Measurements from ENCODE around the gene ST7. TPM values are rescaled to one million over a fixed set of nuclear protein-coding genes. Genes with fewer than 3 reads are reported as not detected.

The ST7 gene
- total RNA-seq, 1 donor: 19.9 TPM

GRCh38 chr7:117211614-117212013, 258.3 kb downstream of the ST7 start:
- Histone ChIP-seq H3K4me1 (ENCODE audit: insufficient read depth, low read length) (peaks cover 8% of the 10 kb centered on the region), H3K27me3 (ENCODE audit: insufficient read depth, low read length) (no peaks in the 10 kb centered on the region), H4K20me1 (ENCODE audit: insufficient read depth, low read length) (no peaks in the 10 kb centered on the region), H3K27ac (ENCODE audit: low read depth, low read length) (no peak overlapping the region), H3K36me3 (ENCODE audit: insufficient read depth, low read length) (no peaks in the 10 kb centered on the region), H3K79me2 (ENCODE audit: insufficient read depth, low read length) (no peaks in the 10 kb centered on the region), H3K4me2 (ENCODE audit: insufficient read depth, low read length) (no peak overlapping the region), H3K4me3 (ENCODE audit: insufficient read depth, low read length) (no peak overlapping the region), H2AFZ (ENCODE audit: low read length) (no peak overlapping the region), H3K9me3 (ENCODE audit: low read depth, low read length) (no peaks in the 10 kb centered on the region)
- DNase-seq (ENCODE audit: insufficient read length, low spot score, missing footprints): no peak
- TF ChIP-seq, protein P1, sequence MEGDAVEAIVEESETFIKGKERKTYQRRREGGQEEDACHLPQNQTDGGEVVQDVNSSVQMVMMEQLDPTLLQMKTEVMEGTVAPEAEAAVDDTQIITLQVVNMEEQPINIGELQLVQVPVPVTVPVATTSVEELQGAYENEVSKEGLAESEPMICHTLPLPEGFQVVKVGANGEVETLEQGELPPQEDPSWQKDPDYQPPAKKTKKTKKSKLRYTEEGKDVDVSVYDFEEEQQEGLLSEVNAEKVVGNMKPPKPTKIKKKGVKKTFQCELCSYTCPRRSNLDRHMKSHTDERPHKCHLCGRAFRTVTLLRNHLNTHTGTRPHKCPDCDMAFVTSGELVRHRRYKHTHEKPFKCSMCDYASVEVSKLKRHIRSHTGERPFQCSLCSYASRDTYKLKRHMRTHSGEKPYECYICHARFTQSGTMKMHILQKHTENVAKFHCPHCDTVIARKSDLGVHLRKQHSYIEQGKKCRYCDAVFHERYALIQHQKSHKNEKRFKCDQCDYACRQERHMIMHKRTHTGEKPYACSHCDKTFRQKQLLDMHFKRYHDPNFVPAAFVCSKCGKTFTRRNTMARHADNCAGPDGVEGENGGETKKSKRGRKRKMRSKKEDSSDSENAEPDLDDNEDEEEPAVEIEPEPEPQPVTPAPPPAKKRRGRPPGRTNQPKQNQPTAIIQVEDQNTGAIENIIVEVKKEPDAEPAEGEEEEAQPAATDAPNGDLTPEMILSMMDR (IDR thresholded peaks at IDR 0.05; ENCODE audit: extremely low read depth, low read depth, low read length): no peak

GRCh38 chr7:117212969-117213877, 259.9 kb downstream of the ST7 start:
- peak; percentile 71 for DNase-seq (ENCODE audit: insufficient read length, low spot score, missing footprints)
- TF ChIP-seq, protein P1 (IDR thresholded peaks at IDR 0.05; ENCODE audit: extremely low read depth, low read depth, low read length): peak; percentile 97

DNA sequence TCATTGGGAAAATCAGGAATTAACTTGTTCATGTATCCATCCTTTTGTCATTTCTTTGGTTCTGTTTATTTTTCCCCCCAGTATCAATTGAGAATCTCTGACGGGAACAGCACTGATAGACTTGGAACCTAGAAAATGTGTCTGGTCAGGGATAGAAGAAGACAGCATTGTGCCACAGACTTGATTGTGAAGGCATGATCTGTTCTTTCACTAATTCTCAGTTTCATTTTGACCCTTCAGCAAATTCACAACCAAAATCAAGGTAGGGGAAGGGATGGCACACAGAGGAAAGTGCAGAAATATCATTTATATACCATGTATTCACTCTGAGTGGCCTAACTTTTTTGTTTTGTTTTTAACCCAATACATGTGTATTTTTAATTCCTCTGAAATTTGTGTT, 262.7 kb downstream of the ST7 start:
- no peak for DNase-seq (ENCODE audit: insufficient read length, low spot score, missing footprints)
- Histone ChIP-seq H3K79me2 (ENCODE audit: insufficient read depth, low read length) (no peaks in the 10 kb centered on the region), H3K4me3 (ENCODE audit: insufficient read depth, low read length) (no peak overlapping the region), H3K4me2 (ENCODE audit: insufficient read depth, low read length) (no peak overlapping the region), H2AFZ (ENCODE audit: low read length) (no peak overlapping the region), H3K9me3 (ENCODE audit: low read depth, low read length) (no peaks in the 10 kb centered on the region), H3K27ac (ENCODE audit: low read depth, low read length) (no peak overlapping the region), H4K20me1 (ENCODE audit: insufficient read depth, low read length) (no peaks in the 10 kb centered on the region), H3K27me3 (ENCODE audit: insufficient read depth, low read length) (no peaks in the 10 kb centered on the region), H3K4me1 (ENCODE audit: insufficient read depth, low read length) (peaks cover 31% of the 10 kb centered on the region), H3K36me3 (ENCODE audit: insufficient read depth, low read length) (no peaks in the 10 kb centered on the region)
- TF ChIP-seq, protein P1 (IDR thresholded peaks at IDR 0.05; ENCODE audit: extremely low read depth, low read depth, low read length): no peak

More at GRCh38 chr7:117212969-117213877, 259.9 kb downstream of the ST7 start:
- Histone ChIP-seq H3K79me2 (ENCODE audit: insufficient read depth, low read length) (no peaks in the 10 kb centered on the region), H3K27ac (ENCODE audit: low read depth, low read length) (peak overlapping the region; percentile 31), H3K4me1 (ENCODE audit: insufficient read depth, low read length) (peaks cover 23% of the 10 kb centered on the region), H3K4me3 (ENCODE audit: insufficient read depth, low read length) (no peak overlapping the region), H2AFZ (ENCODE audit: low read length) (no peak overlapping the region), H3K9me3 (ENCODE audit: low read depth, low read length) (no peaks in the 10 kb centered on the region), H3K36me3 (ENCODE audit: insufficient read depth, low read length) (no peaks in the 10 kb centered on the region), H3K27me3 (ENCODE audit: insufficient read depth, low read length) (no peaks in the 10 kb centered on the region), H4K20me1 (ENCODE audit: insufficient read depth, low read length) (no peaks in the 10 kb centered on the region), H3K4me2 (ENCODE audit: insufficient read depth, low read length) (peak overlapping the region; percentile 52)

DNA sequence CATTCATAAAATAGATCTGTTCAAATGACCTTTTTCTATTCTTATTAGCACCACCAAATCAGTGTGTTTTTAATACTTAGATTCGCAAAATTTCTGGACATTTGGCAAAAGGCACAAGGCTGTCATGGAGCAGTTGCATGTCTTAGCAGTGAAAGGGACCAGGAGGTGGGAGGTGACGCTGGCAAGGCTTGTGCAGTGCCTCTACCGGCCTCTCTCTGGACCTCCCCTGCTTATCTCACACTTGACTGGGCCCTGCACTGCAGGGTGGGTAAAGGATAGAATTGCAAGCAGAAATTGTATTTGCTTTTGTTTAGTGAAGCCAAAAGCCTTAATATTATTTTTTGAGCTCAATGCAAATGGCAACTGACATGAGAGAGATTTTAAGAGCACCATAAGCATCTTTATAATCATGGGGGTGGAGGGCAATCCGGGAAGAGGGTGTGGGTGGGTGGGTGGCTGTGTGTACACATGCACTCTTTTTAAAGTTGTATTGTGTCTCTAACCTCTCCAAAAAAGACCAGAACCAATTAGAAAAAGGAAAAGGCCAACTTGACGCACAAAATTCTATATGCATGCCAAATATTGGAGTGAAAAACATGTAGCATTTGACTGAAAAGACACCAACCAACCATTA, 263.3 kb downstream of the ST7 start:
- no peaks in the 10 kb centered on the region for H3K9me3 ChIP-seq (ENCODE audit: low read depth, low read length)
- no peak overlapping the region for H3K27ac ChIP-seq (ENCODE audit: low read depth, low read length)
- no peaks in the 10 kb centered on the region for H3K36me3 ChIP-seq (ENCODE audit: insufficient read depth, low read length)
- TF ChIP-seq, protein P1 (IDR thresholded peaks at IDR 0.05; ENCODE audit: extremely low read depth, low read depth, low read length): no peak
- H3K79me2 ChIP-seq (ENCODE audit: insufficient read depth, low read length): no peaks in the 10 kb centered on the region
- H4K20me1 ChIP-seq (ENCODE audit: insufficient read depth, low read length): no peaks in the 10 kb centered on the region
- H2AFZ ChIP-seq (ENCODE audit: low read length): no peak overlapping the region
- H3K4me3 ChIP-seq (ENCODE audit: insufficient read depth, low read length): no peak overlapping the region
- no peaks in the 10 kb centered on the region for H3K27me3 ChIP-seq (ENCODE audit: insufficient read depth, low read length)
- no peak overlapping the region for H3K4me2 ChIP-seq (ENCODE audit: insufficient read depth, low read length)
- no peak for DNase-seq (ENCODE audit: insufficient read length, low spot score, missing footprints)
- peaks cover 31% of the 10 kb centered on the region for H3K4me1 ChIP-seq (ENCODE audit: insufficient read depth, low read length)

Measured in osteoblast (primary cell).